ENCODE measurements around the gene PAN2.

DNA sequence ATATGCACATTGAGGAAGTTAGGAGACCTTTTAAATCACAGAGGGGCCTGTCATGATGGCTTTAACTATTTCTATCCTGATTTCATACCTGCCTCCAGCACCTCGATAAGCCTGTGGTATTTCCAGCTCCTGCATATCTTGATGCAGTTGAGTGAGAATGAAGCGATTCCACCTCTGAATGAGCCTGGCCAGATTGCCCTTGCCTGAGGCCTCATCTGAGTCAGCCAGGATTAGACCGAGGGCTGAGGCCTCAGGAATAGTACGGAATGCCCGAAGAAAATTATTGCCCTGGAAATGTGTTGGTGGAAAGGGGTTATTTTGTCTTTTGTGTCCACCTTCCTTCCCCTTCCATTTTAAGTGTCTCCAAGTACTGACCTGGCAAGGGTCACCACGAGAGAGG, 9.6 kb downstream of the PAN2 start:
- TF ChIP-seq, protein P1, sequence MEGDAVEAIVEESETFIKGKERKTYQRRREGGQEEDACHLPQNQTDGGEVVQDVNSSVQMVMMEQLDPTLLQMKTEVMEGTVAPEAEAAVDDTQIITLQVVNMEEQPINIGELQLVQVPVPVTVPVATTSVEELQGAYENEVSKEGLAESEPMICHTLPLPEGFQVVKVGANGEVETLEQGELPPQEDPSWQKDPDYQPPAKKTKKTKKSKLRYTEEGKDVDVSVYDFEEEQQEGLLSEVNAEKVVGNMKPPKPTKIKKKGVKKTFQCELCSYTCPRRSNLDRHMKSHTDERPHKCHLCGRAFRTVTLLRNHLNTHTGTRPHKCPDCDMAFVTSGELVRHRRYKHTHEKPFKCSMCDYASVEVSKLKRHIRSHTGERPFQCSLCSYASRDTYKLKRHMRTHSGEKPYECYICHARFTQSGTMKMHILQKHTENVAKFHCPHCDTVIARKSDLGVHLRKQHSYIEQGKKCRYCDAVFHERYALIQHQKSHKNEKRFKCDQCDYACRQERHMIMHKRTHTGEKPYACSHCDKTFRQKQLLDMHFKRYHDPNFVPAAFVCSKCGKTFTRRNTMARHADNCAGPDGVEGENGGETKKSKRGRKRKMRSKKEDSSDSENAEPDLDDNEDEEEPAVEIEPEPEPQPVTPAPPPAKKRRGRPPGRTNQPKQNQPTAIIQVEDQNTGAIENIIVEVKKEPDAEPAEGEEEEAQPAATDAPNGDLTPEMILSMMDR (IDR thresholded peaks at IDR 0.05), result no peak
- no peak for TF ChIP-seq POLR2A (IDR thresholded peaks at IDR 0.05; ENCODE audit: low read depth)
- TF ChIP-seq POLR2AphosphoS5 (IDR thresholded peaks at IDR 0.05), result no peak

Measured in esophagus muscularis mucosa (tissue), 3 donors.